HEK293 (cell line): ENCODE results near the gene SLC18A3.
A peak's percentile ranks its signal among the peaks of the same experiment; 100 is the strongest.

Experiments
- CTCF ChIA-PET: fragments of 350-600 bp; formaldehyde crosslinking; extraction: SDS; loops from one replicate; lab custom pipeline; 2021; ENCODE audit warnings: antibody characterized with exemption; lab: Yijun Ruan, JAX
- POLR2A ChIA-PET: fragments of 300-600 bp; formaldehyde crosslinking; extraction: SDS; loops from one replicate; lab custom pipeline; 2020; ENCODE audit warnings: antibody characterized with exemption, inconsistent platforms; lab: Yijun Ruan, JAX
- H3K27ac ChIP-seq: fragments of 200-500 bp; sonication (Bioruptor generic); 2 replicates; pipeline ENCODE4 v1.5.1; 2014; ENCODE audit warnings: low read depth, low read length, control low read depth, inconsistent platforms; ENCODE audit errors: extremely low read depth
- H3K36me3 ChIP-seq, 2 experiments: fragments of 200-500 bp in 1 of 2; sonication (Bioruptor generic) in 1 of 2; 1 replicate in 1 of 2; 2 replicates in 1 of 2; pipeline ENCODE4 v1.5.1; 2014 to 2017; ENCODE audit warnings: inconsistent platforms in 2 of 2, low read length in 2 of 2; ENCODE audit not compliant: control insufficient read depth in 2 of 2, insufficient read depth in 1 of 2
- H3K4me1 ChIP-seq: fragments of 200-500 bp; sonication (Bioruptor generic); 2 replicates; pipeline ENCODE4 v1.5.1; 2014; ENCODE audit warnings: mild to moderate bottlenecking, low read length, inconsistent platforms; ENCODE audit not compliant: control insufficient read depth, insufficient read depth
- H3K4me3 ChIP-seq: 2 replicates; pipeline ENCODE4 v1.5.1; 2011; ENCODE audit warnings: low read depth, mild to moderate bottlenecking, control low read depth, low read length, moderate library complexity
- H3K9me3 ChIP-seq: fragments of 200-500 bp; sonication (Bioruptor generic); 2 replicates; pipeline ENCODE4 v1.5.1; 2014; ENCODE audit warnings: low read depth, low read length, inconsistent platforms; ENCODE audit not compliant: control insufficient read depth, insufficient read depth
- EGR2 ChIP-seq: fragments of 450-650 bp; formaldehyde crosslinking; IDR thresholded peaks from 2 replicates; pipeline ENCODE4 v1.5.1; 2016; ENCODE audit warnings: low read depth, missing biosample characterization, missing genetic modification characterization
- YY1 ChIP-seq: fragments of 450-650 bp; formaldehyde crosslinking; IDR thresholded peaks from 2 replicates; pipeline ENCODE4 v1.5.1; 2018; ENCODE audit warnings: missing biosample characterization, missing genetic modification characterization
- ZNF121 ChIP-seq: fragments of 450-650 bp; formaldehyde crosslinking; IDR thresholded peaks from 2 replicates; pipeline ENCODE4 v1.5.1; 2016; ENCODE audit warnings: missing biosample characterization, missing genetic modification characterization
- ZNF155 ChIP-seq: fragments of 450-650 bp; formaldehyde crosslinking; IDR thresholded peaks from 2 replicates; pipeline ENCODE4 v1.5.1; 2016; ENCODE audit warnings: missing biosample characterization, missing genetic modification characterization
- ZNF157 ChIP-seq: fragments of 450-650 bp; formaldehyde crosslinking; IDR thresholded peaks from 2 replicates; pipeline ENCODE4 v1.5.1; 2016; ENCODE audit warnings: missing biosample characterization, missing genetic modification characterization
- ZNF169 ChIP-seq: fragments of 450-650 bp; formaldehyde crosslinking; IDR thresholded peaks from 2 replicates; pipeline ENCODE4 v1.5.1; 2016; ENCODE audit warnings: missing biosample characterization, missing genetic modification characterization
- ZNF19 ChIP-seq: fragments of 450-650 bp; formaldehyde crosslinking; IDR thresholded peaks from 2 replicates; pipeline ENCODE4; 2016; ENCODE audit warnings: missing biosample characterization, missing genetic modification characterization, low read depth
- ZNF214 ChIP-seq: fragments of 450-650 bp; formaldehyde crosslinking; IDR thresholded peaks from 2 replicates; pipeline ENCODE4 v1.5.1; 2017; ENCODE audit warnings: missing biosample characterization, mild to moderate bottlenecking, missing genetic modification characterization, borderline replicate concordance
- ZNF221 ChIP-seq: fragments of 450-650 bp; formaldehyde crosslinking; IDR thresholded peaks from 2 replicates; pipeline ENCODE4 v1.5.1; 2017; ENCODE audit warnings: missing biosample characterization, missing genetic modification characterization, borderline replicate concordance
- ZNF354C ChIP-seq: fragments of 450-650 bp; formaldehyde crosslinking; IDR thresholded peaks from 2 replicates; pipeline ENCODE4 v1.5.1; 2016; ENCODE audit warnings: missing biosample characterization, missing genetic modification characterization, low read depth, borderline replicate concordance
- ZNF629 ChIP-seq: fragments of 450-650 bp; formaldehyde crosslinking; IDR thresholded peaks from 2 replicates; pipeline ENCODE4 v1.5.1; 2017; ENCODE audit warnings: missing biosample characterization, missing genetic modification characterization
- TF ChIP-seq, protein P1 (sequence below): fragments of 450-650 bp; formaldehyde crosslinking; IDR thresholded peaks from 2 replicates; pipeline ENCODE4 v1.5.1; 2016; ENCODE audit warnings: missing biosample characterization, missing genetic modification characterization
- TF ChIP-seq, protein P2 (sequence below): fragments of 450-650 bp; formaldehyde crosslinking; IDR thresholded peaks from 2 replicates; pipeline ENCODE4 v1.5.1; 2016; ENCODE audit warnings: missing biosample characterization, missing genetic modification characterization
- TF ChIP-seq, protein P3 (sequence below): fragments of 450-650 bp; formaldehyde crosslinking; IDR thresholded peaks from 2 replicates; pipeline ENCODE4 v1.5.1; 2016; ENCODE audit warnings: missing biosample characterization, missing genetic modification characterization

Gene SLC18A3

DNA sequence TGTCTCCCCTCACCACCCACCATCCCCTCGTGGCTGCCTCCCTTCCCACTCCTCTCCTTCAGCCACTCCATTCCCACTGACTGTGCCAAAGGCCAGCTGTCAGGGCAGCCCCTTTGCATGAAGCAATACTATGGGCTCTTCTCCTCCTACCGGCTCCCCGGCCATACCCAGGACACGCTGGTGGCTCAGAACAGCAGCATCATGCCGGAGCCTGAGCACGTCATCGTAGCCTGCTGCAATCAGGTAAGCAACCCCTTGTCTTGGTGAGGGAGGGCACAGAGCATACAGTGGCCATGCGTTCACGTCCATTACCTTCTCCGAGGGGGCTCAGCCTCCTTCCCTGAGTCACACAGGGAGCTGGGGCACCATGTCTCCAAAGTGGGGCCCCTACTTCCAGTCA lies 15.3 kb downstream of the SLC18A3 start (continued):
- TF ChIP-seq, protein P1, sequence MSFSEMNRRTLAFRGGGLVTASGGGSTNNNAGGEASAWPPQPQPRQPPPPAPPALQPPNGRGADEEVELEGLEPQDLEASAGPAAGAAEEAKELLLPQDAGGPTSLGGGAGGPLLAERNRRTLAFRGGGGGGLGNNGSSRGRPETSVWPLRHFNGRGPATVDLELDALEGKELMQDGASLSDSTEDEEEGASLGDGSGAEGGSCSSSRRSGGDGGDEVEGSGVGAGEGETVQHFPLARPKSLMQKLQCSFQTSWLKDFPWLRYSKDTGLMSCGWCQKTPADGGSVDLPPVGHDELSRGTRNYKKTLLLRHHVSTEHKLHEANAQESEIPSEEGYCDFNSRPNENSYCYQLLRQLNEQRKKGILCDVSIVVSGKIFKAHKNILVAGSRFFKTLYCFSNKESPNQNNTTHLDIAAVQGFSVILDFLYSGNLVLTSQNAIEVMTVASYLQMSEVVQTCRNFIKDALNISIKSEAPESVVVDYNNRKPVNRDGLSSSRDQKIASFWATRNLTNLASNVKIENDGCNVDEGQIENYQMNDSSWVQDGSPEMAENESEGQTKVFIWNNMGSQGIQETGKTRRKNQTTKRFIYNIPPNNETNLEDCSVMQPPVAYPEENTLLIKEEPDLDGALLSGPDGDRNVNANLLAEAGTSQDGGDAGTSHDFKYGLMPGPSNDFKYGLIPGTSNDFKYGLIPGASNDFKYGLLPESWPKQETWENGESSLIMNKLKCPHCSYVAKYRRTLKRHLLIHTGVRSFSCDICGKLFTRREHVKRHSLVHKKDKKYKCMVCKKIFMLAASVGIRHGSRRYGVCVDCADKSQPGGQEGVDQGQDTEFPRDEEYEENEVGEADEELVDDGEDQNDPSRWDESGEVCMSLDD (tag by site-specific recombination), result no peak
- TF ChIP-seq ZNF19 (tag by site-specific recombination), result no peak

DNA sequence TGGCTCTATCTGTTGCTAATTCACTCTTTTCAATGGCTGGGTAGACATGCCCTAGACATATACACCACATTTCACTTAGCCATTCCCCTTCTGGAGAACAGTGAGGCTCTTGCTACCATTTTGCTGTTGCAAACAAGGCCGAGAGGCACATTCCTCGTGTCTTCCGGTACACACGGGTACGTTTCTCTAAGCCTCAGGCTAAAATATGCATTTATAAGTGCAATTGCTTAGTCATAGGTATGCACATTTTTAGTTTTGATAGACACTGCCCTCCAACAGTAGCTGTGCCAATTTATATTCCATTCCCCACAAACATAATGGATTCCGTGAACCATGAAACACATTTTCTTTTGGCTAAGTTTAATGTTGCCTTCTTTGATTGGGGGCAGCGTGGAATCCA lies 16.9 kb downstream of the SLC18A3 start:
- POLR2A ChIA-PET, result no interaction called here
- CTCF ChIA-PET, result no interaction called here
- TF ChIP-seq ZNF221 (tag by site-specific recombination) (no peak), ZNF354C (tag by site-specific recombination) (no peak), ZNF629 (tag by site-specific recombination) (no peak), ZNF157 (tag by site-specific recombination) (no peak), ZNF169 (no peak), EGR2 (tag by site-specific recombination) (no peak)
- TF ChIP-seq, protein P2, sequence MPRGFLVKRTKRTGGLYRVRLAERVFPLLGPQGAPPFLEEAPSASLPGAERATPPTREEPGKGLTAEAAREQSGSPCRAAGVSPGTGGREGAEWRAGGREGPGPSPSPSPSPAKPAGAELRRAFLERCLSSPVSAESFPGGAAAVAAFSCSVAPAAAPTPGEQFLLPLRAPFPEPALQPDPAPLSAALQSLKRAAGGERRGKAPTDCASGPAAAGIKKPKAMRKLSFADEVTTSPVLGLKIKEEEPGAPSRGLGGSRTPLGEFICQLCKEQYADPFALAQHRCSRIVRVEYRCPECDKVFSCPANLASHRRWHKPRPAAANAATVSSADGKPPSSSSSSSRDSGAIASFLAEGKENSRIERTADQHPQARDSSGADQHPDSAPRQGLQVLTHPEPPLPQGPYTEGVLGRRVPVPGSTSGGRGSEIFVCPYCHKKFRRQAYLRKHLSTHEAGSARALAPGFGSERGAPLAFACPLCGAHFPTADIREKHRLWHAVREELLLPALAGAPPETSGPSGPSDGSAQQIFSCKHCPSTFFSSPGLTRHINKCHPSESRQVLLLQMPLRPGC (tag by site-specific recombination), result no peak

DNA sequence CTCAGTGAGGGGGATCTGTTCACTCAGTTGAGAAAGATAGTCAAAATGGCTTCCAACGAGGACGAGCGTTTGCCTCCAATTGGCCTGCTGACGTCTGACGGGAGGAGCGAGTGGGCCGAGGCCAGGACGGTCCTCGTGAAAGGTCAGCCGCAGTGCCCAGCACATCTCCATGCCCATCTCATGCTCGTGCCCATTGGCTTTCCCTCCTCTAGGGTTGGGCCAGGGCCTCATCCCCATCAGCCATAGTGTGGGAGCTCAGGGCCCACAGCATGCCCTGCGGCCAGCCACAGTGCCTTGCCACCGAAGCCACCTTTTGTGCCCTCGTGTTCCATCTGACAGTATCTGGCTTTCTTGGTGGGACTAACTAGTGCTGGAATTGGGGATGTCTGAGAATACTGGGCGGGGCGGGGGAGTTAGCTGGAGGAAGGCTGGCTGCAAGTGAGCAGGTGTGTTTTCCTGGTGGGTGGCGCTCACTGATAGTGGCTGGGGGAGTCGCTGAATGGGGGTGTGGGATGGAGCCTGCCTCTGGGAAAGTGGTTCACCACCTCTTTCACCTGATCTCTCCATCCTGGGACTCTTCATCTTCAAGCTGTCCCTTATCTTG lies 17.6 kb downstream of the SLC18A3 start:
- CTCF ChIA-PET, result interaction anchor here (1.4 kb wide), 1 partner anchor 35 kb away, joined by 3 read pairs; no protein-coding TSS in a partner anchor

More for the DNA sequence above, 16.9 kb downstream of the SLC18A3 start:
- Histone ChIP-seq H3K4me1 (no peaks in the 10 kb centered on the region), H3K9me3 (no peaks in the 10 kb centered on the region), H3K4me3 (no peak overlapping the region), H3K27ac (no peak overlapping the region), H3K36me3 (no peaks in the 10 kb centered on the region)

DNA sequence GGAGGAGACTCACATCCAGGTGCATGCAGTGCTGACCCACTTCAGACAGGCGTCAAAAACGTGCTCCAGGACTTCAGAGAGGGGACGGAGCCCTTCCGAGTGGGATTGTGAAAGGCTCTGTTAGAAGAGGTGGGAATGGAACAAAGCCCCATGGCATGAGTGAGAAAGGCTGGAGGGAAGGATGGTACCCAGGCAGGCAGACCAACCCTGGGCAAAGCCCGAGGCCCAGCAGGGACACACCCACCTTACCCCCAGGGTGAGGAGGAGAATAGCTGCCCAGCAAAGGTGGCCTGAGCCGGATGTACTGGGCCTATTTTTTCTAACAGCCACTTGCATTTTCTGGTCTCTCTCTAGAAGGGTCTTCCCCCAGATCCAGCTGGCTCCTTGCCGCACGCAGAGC lies 18.5 kb downstream of the SLC18A3 start:
- no peaks in the 10 kb centered on the region for H3K9me3 ChIP-seq
- no peak overlapping the region for H3K27ac ChIP-seq
- ChIA-PET CTCF (interaction anchor here (1.4 kb wide), 1 partner anchor 36 kb away, joined by 3 read pairs; no protein-coding TSS in a partner anchor), POLR2A (no interaction called here)
- TF ChIP-seq, protein P3, sequence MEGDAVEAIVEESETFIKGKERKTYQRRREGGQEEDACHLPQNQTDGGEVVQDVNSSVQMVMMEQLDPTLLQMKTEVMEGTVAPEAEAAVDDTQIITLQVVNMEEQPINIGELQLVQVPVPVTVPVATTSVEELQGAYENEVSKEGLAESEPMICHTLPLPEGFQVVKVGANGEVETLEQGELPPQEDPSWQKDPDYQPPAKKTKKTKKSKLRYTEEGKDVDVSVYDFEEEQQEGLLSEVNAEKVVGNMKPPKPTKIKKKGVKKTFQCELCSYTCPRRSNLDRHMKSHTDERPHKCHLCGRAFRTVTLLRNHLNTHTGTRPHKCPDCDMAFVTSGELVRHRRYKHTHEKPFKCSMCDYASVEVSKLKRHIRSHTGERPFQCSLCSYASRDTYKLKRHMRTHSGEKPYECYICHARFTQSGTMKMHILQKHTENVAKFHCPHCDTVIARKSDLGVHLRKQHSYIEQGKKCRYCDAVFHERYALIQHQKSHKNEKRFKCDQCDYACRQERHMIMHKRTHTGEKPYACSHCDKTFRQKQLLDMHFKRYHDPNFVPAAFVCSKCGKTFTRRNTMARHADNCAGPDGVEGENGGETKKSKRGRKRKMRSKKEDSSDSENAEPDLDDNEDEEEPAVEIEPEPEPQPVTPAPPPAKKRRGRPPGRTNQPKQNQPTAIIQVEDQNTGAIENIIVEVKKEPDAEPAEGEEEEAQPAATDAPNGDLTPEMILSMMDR (tag by site-specific recombination), result no peak
- no peak for TF ChIP-seq ZNF214 (tag by site-specific recombination)
- no peaks in the 10 kb centered on the region for H3K36me3 ChIP-seq
- H3K4me3 ChIP-seq, result no peak overlapping the region
- H3K4me1 ChIP-seq, result no peaks in the 10 kb centered on the region

More for the DNA sequence above, 17.6 kb downstream of the SLC18A3 start:
- POLR2A ChIA-PET, result no interaction called here
- H3K9me3 ChIP-seq, result no peaks in the 10 kb centered on the region
- no peak for TF ChIP-seq YY1 (tag by site-specific recombination)
- TF ChIP-seq ZNF121 (tag by site-specific recombination), result no peak
- no peak for TF ChIP-seq ZNF155 (tag by site-specific recombination)
- TF ChIP-seq EGR2 (tag by site-specific recombination), result peak; percentile 66; the same call in 1 of the 2 replicates
- TF ChIP-seq, all 188 proteins: peak for 1
- Histone ChIP-seq H3K36me3 (no peaks in the 10 kb centered on the region), H3K4me1 (no peaks in the 10 kb centered on the region), H3K4me3 (no peak overlapping the region), H3K27ac (no peak overlapping the region)
